Peyer's patch (tissue), 4 donors: Measurements from ENCODE around the gene TMED1.

ENCODE experiments used
- POLR2A ChIP-seq, 2 donors: fragments of 450-650 bp; IDR thresholded peaks; one replicate each; pipeline ENCODE4 v1.5.1; 2017; ENCODE audit warnings: antibody characterized with exemption in 2 of 2, mild to moderate bottlenecking in 2 of 2, moderate library complexity in 2 of 2
- TF ChIP-seq, protein P1 (sequence below), 6 experiments: fragments of 450-650 bp in 4 of 6; fragments of 200-600 bp in 2 of 6; sonication (generic) in 1 of 6; IDR thresholded peaks; one replicate each; pipeline ENCODE4 v1.5.1; 2017 to 2019; ENCODE audit warnings: antibody characterized with exemption in 6 of 6, mild to moderate bottlenecking in 3 of 6, moderate library complexity in 1 of 6

DNA sequence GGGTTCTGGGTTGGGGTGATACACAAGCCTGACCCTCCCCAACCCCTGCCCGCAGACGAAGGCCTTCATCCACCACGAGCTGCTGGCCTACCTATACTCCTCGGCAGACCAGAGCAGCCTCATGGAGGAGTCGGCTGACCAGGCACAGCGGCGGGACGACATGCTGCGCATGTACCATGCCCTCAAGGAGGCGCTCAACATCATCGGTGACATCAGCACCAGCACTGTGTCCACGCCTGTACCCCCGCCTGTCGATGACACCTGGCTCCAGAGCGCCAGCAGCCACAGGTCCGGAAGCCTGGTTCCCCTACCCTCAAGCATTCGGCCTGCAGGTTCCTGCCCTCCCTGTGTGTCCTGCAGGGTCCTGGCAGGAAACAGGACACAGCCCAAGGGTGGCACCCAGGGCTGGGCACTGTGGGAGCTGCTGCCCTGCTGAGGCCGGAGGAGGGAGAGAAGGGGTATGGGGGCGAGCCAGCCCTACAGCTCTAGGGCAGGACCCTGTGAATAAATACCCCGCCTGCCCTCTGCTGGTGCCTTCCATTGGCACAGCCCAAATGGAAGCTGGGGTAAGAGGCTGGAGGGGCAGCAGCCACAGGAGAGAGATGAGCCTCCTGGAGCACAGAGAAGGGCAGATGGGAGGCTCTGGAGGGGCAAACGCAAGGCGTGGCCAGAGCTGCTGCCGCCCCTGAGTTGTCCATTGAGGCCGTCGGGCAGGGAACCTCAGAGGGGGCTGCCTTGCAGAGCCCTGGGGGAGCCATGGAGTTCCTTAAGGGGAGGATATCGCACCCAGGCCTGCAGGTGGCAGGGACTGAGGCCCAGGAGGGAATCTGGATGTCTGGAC, 6.8 kb downstream of the TMED1 start:
- TF ChIP-seq POLR2A (IDR thresholded peaks at IDR 0.05), result no peak
- TF ChIP-seq, protein P1, sequence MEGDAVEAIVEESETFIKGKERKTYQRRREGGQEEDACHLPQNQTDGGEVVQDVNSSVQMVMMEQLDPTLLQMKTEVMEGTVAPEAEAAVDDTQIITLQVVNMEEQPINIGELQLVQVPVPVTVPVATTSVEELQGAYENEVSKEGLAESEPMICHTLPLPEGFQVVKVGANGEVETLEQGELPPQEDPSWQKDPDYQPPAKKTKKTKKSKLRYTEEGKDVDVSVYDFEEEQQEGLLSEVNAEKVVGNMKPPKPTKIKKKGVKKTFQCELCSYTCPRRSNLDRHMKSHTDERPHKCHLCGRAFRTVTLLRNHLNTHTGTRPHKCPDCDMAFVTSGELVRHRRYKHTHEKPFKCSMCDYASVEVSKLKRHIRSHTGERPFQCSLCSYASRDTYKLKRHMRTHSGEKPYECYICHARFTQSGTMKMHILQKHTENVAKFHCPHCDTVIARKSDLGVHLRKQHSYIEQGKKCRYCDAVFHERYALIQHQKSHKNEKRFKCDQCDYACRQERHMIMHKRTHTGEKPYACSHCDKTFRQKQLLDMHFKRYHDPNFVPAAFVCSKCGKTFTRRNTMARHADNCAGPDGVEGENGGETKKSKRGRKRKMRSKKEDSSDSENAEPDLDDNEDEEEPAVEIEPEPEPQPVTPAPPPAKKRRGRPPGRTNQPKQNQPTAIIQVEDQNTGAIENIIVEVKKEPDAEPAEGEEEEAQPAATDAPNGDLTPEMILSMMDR (IDR thresholded peaks at IDR 0.05), result no peak
